Astrocyte (in vitro differentiated cells and primary cell): ENCODE measurements around the gene DHX16.

ENCODE experiments used
- CTCF ChIP-seq: IDR thresholded peaks from 2 replicates; pipeline ENCODE4 v1.5.1; 2011; ENCODE audit warnings: low read depth, mild to moderate bottlenecking, inconsistent platforms, low read length, moderate library complexity; ENCODE audit not compliant: insufficient read depth
- EZH2 ChIP-seq: IDR thresholded peaks from 2 replicates; pipeline ENCODE4 v1.6.1; 2012; ENCODE audit warnings: mild to moderate bottlenecking, low read length, inconsistent platforms; ENCODE audit not compliant: insufficient read depth

GRCh38 chr6:30691208-30691847, 18.5 kb upstream of the DHX16 start:
- no peak for TF ChIP-seq CTCF
- no peak for TF ChIP-seq EZH2
